HUES6 (cell line): ENCODE results near the gene PAPPA.

Source experiments
- H3K27ac ChIP-seq: 2 replicates; pipeline ENCODE4 v1.7.0; 2013; ENCODE audit warnings: low read depth, mild to moderate bottlenecking, low read length, inconsistent platforms
- H3K27me3 ChIP-seq: 2 replicates; pipeline ENCODE4 v1.6.1; 2013; ENCODE audit warnings: low read length; ENCODE audit not compliant: control insufficient read depth, insufficient read depth
- H3K36me3 ChIP-seq: 2 replicates; pipeline ENCODE4 v1.6.1; 2013; ENCODE audit warnings: low read length; ENCODE audit not compliant: control insufficient read depth, insufficient read depth
- H3K4me1 ChIP-seq: 2 replicates; pipeline ENCODE4 v1.6.1; 2013; ENCODE audit warnings: low read length; ENCODE audit not compliant: control insufficient read depth, insufficient read depth
- H3K4me3 ChIP-seq: 2 replicates; pipeline ENCODE4 v1.5.1; 2013; ENCODE audit warnings: low read depth, low read length
- H3K9ac ChIP-seq: one replicate; pipeline ENCODE4 v1.6.1; 2013; ENCODE audit warnings: mild to moderate bottlenecking, low read length
- H3K9me3 ChIP-seq: 2 replicates; pipeline ENCODE4 v1.6.1; 2013; ENCODE audit warnings: low read depth, low read length; ENCODE audit not compliant: control insufficient read depth, insufficient read depth

PAPPA gene

GRCh38 chr9:116233160-116233530 lies 79.6 kb downstream of the PAPPA start:
- Histone ChIP-seq H3K36me3 (no peaks in the 10 kb centered on the region), H3K27ac (no peak overlapping the region), H3K9me3 (no peaks in the 10 kb centered on the region), H3K4me3 (no peak overlapping the region), H3K4me1 (0 out of 2 replicates have a peak, but pooled peaks cover 5% of the 10 kb centered on the region), H3K9ac (no peak overlapping the region), H3K27me3 (0 out of 2 replicates have a peak, but pooled peaks cover 5% of the 10 kb centered on the region)

GRCh38 chr9:116234081-116234480 lies 80.5 kb downstream of the PAPPA start:
- Histone ChIP-seq H3K4me1 (0 out of 2 replicates have a peak, but pooled peaks cover 5% of the 10 kb centered on the region), H3K9me3 (no peaks in the 10 kb centered on the region), H3K4me3 (no peak overlapping the region), H3K27ac (no peak overlapping the region), H3K9ac (no peak overlapping the region), H3K27me3 (0 out of 2 replicates have a peak, but pooled peaks cover 5% of the 10 kb centered on the region), H3K36me3 (no peaks in the 10 kb centered on the region)

- no peak overlapping the region for H3K27ac ChIP-seq
- H3K36me3 ChIP-seq, result no peaks in the 10 kb centered on the region
- H3K4me3 ChIP-seq, result no peak overlapping the region
- H3K4me1 ChIP-seq, result 0 out of 2 replicates have a peak, but pooled peaks cover 5% of the 10 kb centered on the region
- H3K9ac ChIP-seq, result no peak overlapping the region
- H3K27me3 ChIP-seq, result no peaks in the 10 kb centered on the region
- no peaks in the 10 kb centered on the region for H3K9me3 ChIP-seq
Measured at GRCh38 chr9:116236979-116237378, 83.4 kb downstream of the PAPPA start.

GRCh38 chr9:116237456-116237855 lies 83.9 kb downstream of the PAPPA start:
- Histone ChIP-seq H3K27ac (no peak overlapping the region), H3K36me3 (no peaks in the 10 kb centered on the region), H3K4me1 (0 out of 2 replicates have a peak, but pooled peaks cover 5% of the 10 kb centered on the region)

DNA sequence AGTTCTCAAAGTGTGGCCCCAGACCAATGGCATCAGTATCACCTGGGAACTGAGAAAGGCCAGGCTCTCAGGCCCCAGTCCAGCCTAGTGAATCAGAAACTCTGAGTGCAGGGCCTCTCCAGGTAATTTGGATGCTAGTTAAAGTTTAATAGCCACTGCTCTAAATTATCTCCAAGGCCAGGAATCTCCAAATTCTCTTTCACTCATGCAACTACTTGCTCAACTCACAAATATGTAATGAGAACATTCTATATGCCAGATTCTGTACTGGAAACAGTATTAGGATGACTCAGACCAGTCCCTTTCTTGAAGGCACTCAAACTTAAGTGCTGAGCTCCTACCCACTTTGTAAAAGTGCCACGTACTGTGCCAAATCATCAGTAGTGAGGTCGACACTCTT lies 84.6 kb downstream of the PAPPA start:
- Histone ChIP-seq H3K4me3 (no peak overlapping the region), H3K27ac (no peak overlapping the region), H3K27me3 (no peaks in the 10 kb centered on the region), H3K9ac (no peak overlapping the region), H3K36me3 (no peaks in the 10 kb centered on the region), H3K4me1 (0 out of 2 replicates have a peak, but pooled peaks cover 5% of the 10 kb centered on the region), H3K9me3 (no peaks in the 10 kb centered on the region)

More at GRCh38 chr9:116237456-116237855, 83.9 kb downstream of the PAPPA start:
- Histone ChIP-seq H3K27me3 (no peaks in the 10 kb centered on the region), H3K4me3 (no peak overlapping the region), H3K9ac (no peak overlapping the region), H3K9me3 (no peaks in the 10 kb centered on the region)

DNA sequence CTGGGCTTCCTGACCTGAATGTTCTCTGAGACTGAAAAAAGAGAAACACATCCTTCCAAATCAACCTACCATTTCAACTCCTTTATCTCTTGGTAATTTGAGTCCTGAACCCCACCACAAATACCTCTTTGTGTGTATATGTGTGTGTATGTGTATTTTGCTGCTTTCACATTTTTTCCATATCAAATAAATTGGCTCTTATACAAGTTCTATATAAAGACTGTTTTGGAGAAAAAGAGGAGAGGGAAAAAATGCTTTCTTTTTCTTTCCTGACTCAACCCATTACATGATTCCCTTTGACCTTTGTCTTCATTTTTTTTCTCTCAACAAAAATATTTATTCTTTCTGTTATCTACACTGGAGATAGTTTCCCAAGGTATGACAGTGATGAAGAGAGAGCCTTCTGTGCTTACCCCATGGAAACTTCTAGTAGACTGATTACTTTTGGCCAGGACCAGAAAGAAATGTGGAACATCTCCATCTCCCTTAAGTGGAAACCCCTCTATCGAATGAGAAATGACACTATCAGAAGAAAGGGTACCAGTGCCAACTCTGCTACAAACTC lies 85.3 kb downstream of the PAPPA start:
- Histone ChIP-seq H3K27me3 (no peaks in the 10 kb centered on the region), H3K36me3 (no peaks in the 10 kb centered on the region), H3K27ac (no peak overlapping the region), H3K9ac (no peak overlapping the region), H3K9me3 (no peaks in the 10 kb centered on the region), H3K4me3 (no peak overlapping the region), H3K4me1 (0 out of 2 replicates have a peak, but pooled peaks cover 1% of the 10 kb centered on the region)

DNA sequence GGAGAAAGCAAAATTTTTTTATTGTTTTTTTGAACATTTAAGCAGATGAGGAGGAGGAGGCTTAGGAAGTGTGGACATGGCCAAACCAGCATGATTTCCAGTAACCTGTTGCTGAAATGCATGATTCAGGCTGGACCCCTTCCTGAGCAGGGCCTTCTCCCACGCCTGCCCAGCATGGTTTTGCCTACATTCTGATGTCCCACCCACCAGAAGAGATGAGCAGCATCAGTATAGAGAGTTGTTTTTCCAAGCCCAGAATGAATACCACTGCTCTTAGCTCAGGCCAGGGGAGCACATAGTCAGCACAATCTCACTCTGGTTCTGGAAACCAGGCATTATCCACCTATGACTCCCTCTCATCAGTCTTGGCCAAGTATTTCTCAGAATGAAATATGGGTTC lies 90.1 kb downstream of the PAPPA start:
- Histone ChIP-seq H3K27ac (no peak overlapping the region), H3K4me3 (no peak overlapping the region), H3K9me3 (no peaks in the 10 kb centered on the region), H3K4me1 (no peaks in the 10 kb centered on the region), H3K9ac (no peak overlapping the region), H3K27me3 (no peaks in the 10 kb centered on the region), H3K36me3 (no peaks in the 10 kb centered on the region)

GRCh38 chr9:116247284-116247683 lies 93.7 kb downstream of the PAPPA start:
- Histone ChIP-seq H3K27me3 (peaks cover 8% of the 10 kb centered on the region; the same call in 1 of the 2 replicates), H3K9me3 (no peaks in the 10 kb centered on the region), H3K4me1 (no peaks in the 10 kb centered on the region), H3K36me3 (no peaks in the 10 kb centered on the region), H3K27ac (no peak overlapping the region), H3K4me3 (no peak overlapping the region), H3K9ac (no peak overlapping the region)

DNA sequence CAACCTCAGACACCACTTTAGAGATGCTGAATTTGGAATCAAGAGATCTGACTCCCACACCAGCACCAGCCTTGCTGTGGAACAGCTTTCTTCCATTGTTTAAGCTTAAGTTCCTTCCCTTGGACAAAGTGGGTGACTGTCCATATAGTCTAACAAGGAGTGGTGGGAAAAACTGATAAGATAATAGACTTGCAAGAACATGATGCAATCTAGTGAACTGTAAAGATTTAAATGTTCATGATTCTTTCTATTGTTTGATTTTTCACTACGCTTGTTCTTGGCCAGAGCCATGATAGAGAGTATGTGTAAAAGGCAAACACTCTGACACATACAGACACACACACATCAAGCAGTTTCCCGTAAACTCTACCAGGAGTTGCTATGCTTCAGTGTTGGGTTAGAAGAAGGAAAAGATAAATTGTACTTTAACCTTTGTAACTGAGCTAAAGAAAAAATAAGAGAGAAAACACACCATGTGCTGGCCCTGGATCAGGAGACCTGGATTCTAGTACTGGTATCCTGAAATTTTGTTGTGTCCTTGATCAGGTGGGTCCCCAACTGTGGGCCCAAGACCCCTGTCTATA lies 94.3 kb downstream of the PAPPA start:
- no peak overlapping the region for H3K27ac ChIP-seq
- no peak overlapping the region for H3K9ac ChIP-seq
- no peak overlapping the region for H3K4me3 ChIP-seq
- no peaks in the 10 kb centered on the region for H3K4me1 ChIP-seq
- H3K27me3 ChIP-seq, result peaks cover 8% of the 10 kb centered on the region; the same call in 1 of the 2 replicates
- no peaks in the 10 kb centered on the region for H3K9me3 ChIP-seq
- no peaks in the 10 kb centered on the region for H3K36me3 ChIP-seq

- Histone ChIP-seq H3K27ac (no peak overlapping the region), H3K9me3 (no peaks in the 10 kb centered on the region), H3K4me3 (no peak overlapping the region), H3K9ac (no peak overlapping the region), H3K4me1 (no peaks in the 10 kb centered on the region), H3K27me3 (peaks cover 8% of the 10 kb centered on the region; the same call in 1 of the 2 replicates), H3K36me3 (no peaks in the 10 kb centered on the region)
Measured at GRCh38 chr9:116250891-116251290, 97.3 kb downstream of the PAPPA start.

DNA sequence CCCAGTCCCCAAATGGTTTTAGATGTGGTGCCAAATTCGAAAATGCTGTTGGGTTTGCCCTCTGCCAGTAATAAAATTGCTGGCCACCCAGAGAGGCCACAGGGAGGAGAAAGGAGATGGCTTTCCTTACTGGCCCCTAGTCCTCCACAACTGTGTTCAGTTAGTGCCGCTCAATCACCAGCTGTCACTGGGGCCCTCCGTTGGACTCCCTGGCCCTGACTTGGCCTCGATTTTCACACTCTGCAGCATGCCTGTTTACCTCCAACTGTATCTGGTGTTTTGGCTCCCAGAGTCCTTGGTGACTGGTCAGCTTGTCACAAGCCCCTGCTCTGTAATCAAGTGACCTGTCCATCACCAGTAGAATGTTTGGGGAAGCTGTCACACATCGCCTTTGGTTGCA lies 97.8 kb downstream of the PAPPA start:
- Histone ChIP-seq H3K27ac (no peak overlapping the region), H3K36me3 (no peaks in the 10 kb centered on the region)

More for the DNA sequence above, 97.8 kb downstream of the PAPPA start:
- H3K9me3 ChIP-seq, result no peaks in the 10 kb centered on the region
- H3K4me3 ChIP-seq, result no peak overlapping the region
- peaks cover 8% of the 10 kb centered on the region; the same call in 1 of the 2 replicates for H3K27me3 ChIP-seq
- no peaks in the 10 kb centered on the region for H3K4me1 ChIP-seq
- no peak overlapping the region for H3K9ac ChIP-seq
